OCI-LY3 (cell line): Measurements from ENCODE around the gene SLC35B2.

ENCODE experiments used
- H2AFZ ChIP-seq: fragments of 200-600, 300-600 bp; shearing (Covaris generic); 2 replicates; pipeline ENCODE4 v1.6.0; 2014; ENCODE audit warnings: antibody characterized with exemption, low read depth, low read length
- H3K27ac ChIP-seq: fragments of 200-600, 300-600 bp; sonication (generic); 2 replicates; pipeline ENCODE4 v1.5.1; 2014; ENCODE audit warnings: mild to moderate bottlenecking, low read length, moderate library complexity, mixed read lengths
- H3K27me3 ChIP-seq: fragments of 200-600, 300-600 bp; sonication (generic); 2 replicates; pipeline ENCODE4 v1.6.1; 2014; ENCODE audit warnings: low read depth, low read length, mixed read lengths
- H3K36me3 ChIP-seq: fragments of 200-600, 300-600 bp; sonication (generic); replicated peaks from 2 replicates; pipeline ENCODE3; 2014; ENCODE audit warnings: low read depth, low read length, mixed read lengths
- H3K4me1 ChIP-seq: fragments of 300-600, 200-600 bp; sonication (generic); 2 replicates; pipeline ENCODE4 v1.6.1; 2014; ENCODE audit warnings: low read length, mixed read lengths
- H3K4me2 ChIP-seq: fragments of 200-600, 300-600 bp; sonication (generic); 2 replicates; pipeline ENCODE4 v1.6.1; 2014; ENCODE audit warnings: low read length, mixed read lengths
- H3K4me3 ChIP-seq: fragments of 300-600, 200-600 bp; sonication (generic); 2 replicates; pipeline ENCODE4 v1.5.1; 2014; ENCODE audit warnings: antibody characterized with exemption, mild to moderate bottlenecking, low read length, moderate library complexity
- H3K79me2 ChIP-seq: fragments of 300-600, 200-600 bp; shearing (Covaris generic); 2 replicates; pipeline ENCODE4 v1.6.1; 2014; ENCODE audit warnings: mild to moderate bottlenecking, low read length, mixed read lengths
- H3K9ac ChIP-seq: fragments of 300-600, 200-600 bp; shearing (Covaris generic); 2 replicates; pipeline ENCODE4 v1.6.0; 2014; ENCODE audit warnings: mild to moderate bottlenecking, low read length, moderate library complexity
- H3K9me3 ChIP-seq: fragments of 200-600, 300-600 bp; shearing (Covaris generic); 2 replicates; pipeline ENCODE4 v1.6.1; 2014; ENCODE audit warnings: low read length, mixed read lengths; ENCODE audit not compliant: insufficient read depth
- H4K20me1 ChIP-seq: fragments of 200-600, 300-600 bp; sonication (generic); 2 replicates; pipeline ENCODE4 v1.6.1; 2016; ENCODE audit warnings: low read length, mixed read lengths; ENCODE audit not compliant: insufficient read depth
- EZH2phosphoT487 ChIP-seq: fragments of 200-600 bp; shearing (Covaris generic); IDR thresholded peaks from 2 replicates; pipeline ENCODE4 v1.6.1; 2018; ENCODE audit warnings: antibody characterized with exemption, mixed run types, low read depth
- TF ChIP-seq, protein P1 (sequence below): fragments of 200-600, 300-600 bp; sonication (generic); IDR thresholded peaks from 2 replicates; pipeline ENCODE4 v1.5.1; 2014; ENCODE audit warnings: antibody characterized with exemption, low read length, low read depth

The SLC35B2 gene

DNA sequence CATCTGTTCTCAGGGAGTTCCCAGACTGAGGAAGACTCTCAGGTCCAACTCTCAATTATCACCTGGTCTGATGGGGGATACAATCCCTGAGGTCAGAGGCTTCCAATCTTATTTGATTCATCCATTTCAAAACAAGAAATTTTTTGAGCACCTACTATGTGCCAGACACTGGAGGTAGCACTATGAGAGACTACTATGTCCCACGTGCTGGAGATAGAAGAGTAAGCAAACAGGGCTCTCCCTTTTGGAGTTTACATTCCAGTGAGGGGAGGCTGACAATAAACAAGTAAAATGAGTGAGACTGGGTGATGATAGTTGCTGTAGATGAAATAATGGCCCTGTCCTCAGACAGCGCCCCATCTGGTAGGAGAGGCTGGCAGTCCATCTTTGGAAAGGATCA lies 29.4 kb upstream of the SLC35B2 start:
- Histone ChIP-seq H3K9ac (no peak overlapping the region), H4K20me1 (no peaks in the 10 kb centered on the region), H3K4me3 (no peak overlapping the region), H3K4me2 (no peak overlapping the region), H3K27me3 (peaks cover 60% of the 10 kb centered on the region), H3K79me2 (no peaks in the 10 kb centered on the region), H3K4me1 (no peaks in the 10 kb centered on the region), H3K27ac (no peak overlapping the region), H2AFZ (no peak overlapping the region), H3K9me3 (no peaks in the 10 kb centered on the region), H3K36me3 (no peaks in the 10 kb centered on the region)
- TF ChIP-seq EZH2phosphoT487 = no peak
- TF ChIP-seq, protein P1, sequence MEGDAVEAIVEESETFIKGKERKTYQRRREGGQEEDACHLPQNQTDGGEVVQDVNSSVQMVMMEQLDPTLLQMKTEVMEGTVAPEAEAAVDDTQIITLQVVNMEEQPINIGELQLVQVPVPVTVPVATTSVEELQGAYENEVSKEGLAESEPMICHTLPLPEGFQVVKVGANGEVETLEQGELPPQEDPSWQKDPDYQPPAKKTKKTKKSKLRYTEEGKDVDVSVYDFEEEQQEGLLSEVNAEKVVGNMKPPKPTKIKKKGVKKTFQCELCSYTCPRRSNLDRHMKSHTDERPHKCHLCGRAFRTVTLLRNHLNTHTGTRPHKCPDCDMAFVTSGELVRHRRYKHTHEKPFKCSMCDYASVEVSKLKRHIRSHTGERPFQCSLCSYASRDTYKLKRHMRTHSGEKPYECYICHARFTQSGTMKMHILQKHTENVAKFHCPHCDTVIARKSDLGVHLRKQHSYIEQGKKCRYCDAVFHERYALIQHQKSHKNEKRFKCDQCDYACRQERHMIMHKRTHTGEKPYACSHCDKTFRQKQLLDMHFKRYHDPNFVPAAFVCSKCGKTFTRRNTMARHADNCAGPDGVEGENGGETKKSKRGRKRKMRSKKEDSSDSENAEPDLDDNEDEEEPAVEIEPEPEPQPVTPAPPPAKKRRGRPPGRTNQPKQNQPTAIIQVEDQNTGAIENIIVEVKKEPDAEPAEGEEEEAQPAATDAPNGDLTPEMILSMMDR = no peak; the same call in 1 of the 2 replicates

GRCh38 chr6:44286285-44286565 lies 28.9 kb upstream of the SLC35B2 start:
- no peak for TF ChIP-seq EZH2phosphoT487
- TF ChIP-seq, protein P1 = no peak

DNA sequence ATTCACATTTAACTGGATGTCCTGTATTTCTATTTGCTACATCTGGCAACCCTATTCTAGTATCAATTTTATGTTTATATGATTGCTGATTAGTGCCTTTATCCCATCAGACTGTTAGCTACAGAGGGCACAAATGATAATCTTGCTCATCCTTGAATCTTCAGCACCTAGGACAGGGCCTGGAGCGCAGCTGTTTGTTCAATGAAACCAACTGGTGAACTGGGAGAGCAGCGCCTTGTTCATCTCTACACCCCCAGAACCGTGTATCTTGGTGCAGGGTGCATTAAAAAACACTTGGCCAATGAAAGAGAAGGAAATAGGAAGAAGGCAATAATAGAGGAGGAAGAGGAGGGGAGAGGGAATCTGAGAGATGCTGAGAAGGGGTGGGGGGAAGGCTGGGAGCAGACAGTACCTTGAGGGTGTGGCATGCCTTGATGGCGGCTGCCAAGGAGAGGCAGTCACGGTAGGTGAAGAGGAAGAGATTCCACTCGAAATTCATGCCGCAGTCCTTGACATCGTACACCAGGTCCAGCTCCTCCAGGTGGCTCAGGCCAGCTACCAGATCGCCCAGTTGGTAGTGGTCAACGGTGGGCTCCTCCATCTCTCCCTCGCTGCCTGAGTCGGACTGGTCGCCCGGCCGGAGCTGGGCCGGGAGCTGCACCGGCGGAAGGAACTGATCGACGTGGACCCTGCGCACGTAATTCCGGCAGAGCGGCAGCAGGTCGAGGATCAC lies 28.4 kb upstream of the SLC35B2 start:
- Histone ChIP-seq H3K36me3 (no peaks in the 10 kb centered on the region), H2AFZ (no peak overlapping the region), H3K4me3 (no peak overlapping the region), H3K9ac (no peak overlapping the region), H3K79me2 (no peaks in the 10 kb centered on the region), H3K4me2 (no peak overlapping the region), H3K27ac (no peak overlapping the region), H3K27me3 (peaks cover 61% of the 10 kb centered on the region), H4K20me1 (no peaks in the 10 kb centered on the region), H3K9me3 (no peaks in the 10 kb centered on the region), H3K4me1 (no peaks in the 10 kb centered on the region)
- TF ChIP-seq, protein P1 = no peak
- TF ChIP-seq EZH2phosphoT487 = no peak

More at GRCh38 chr6:44286285-44286565, 28.9 kb upstream of the SLC35B2 start:
- Histone ChIP-seq H3K36me3 (no peaks in the 10 kb centered on the region), H3K79me2 (no peaks in the 10 kb centered on the region), H3K27ac (no peak overlapping the region), H3K9ac (no peak overlapping the region), H4K20me1 (no peaks in the 10 kb centered on the region), H3K4me2 (no peak overlapping the region), H3K27me3 (peaks cover 57% of the 10 kb centered on the region), H3K9me3 (no peaks in the 10 kb centered on the region), H2AFZ (no peak overlapping the region), H3K4me1 (no peaks in the 10 kb centered on the region), H3K4me3 (no peak overlapping the region)

GRCh38 chr6:44284867-44285266 lies 27.5 kb upstream of the SLC35B2 start:
- Histone ChIP-seq H3K36me3 (no peaks in the 10 kb centered on the region), H4K20me1 (no peaks in the 10 kb centered on the region)

More at GRCh38 chr6:44284867-44285266, 27.5 kb upstream of the SLC35B2 start:
- no peak overlapping the region for H3K27ac ChIP-seq
- H3K4me1 ChIP-seq = no peaks in the 10 kb centered on the region
- H3K9me3 ChIP-seq = no peaks in the 10 kb centered on the region
- peaks cover 65% of the 10 kb centered on the region for H3K27me3 ChIP-seq
- no peak overlapping the region for H2AFZ ChIP-seq
- no peak overlapping the region for H3K9ac ChIP-seq
- no peak overlapping the region for H3K4me2 ChIP-seq
- no peak for TF ChIP-seq EZH2phosphoT487
- TF ChIP-seq, protein P1 = no peak
- no peaks in the 10 kb centered on the region for H3K79me2 ChIP-seq
- H3K4me3 ChIP-seq = no peak overlapping the region
